OCI-LY1 (cell line): ENCODE measurements around the gene UPB1.
"Not testable (repeated sequence)": the region's sequence is repeated elsewhere in the genome, so short reads cannot be mapped to it uniquely, and the experiment has no call there.

ENCODE experiments used
- H2AFZ ChIP-seq: fragments of 200-600 bp; sonication (generic), shearing (Covaris generic); 2 replicates; pipeline ENCODE4 v1.6.0; 2014; ENCODE audit warnings: antibody characterized with exemption, mild to moderate bottlenecking, low read length
- H3F3A ChIP-seq: fragments of 200-600 bp; sonication (generic), shearing (Covaris generic); 2 replicates; pipeline ENCODE4 v1.6.0; 2014; ENCODE audit warnings: mild to moderate bottlenecking, antibody characterized with exemption, low read length, moderate library complexity; ENCODE audit not compliant: insufficient read depth
- H3K27ac ChIP-seq: fragments of 200-600 bp; sonication (generic); 2 replicates; pipeline ENCODE4 v1.5.1; 2014; ENCODE audit warnings: low read length, mixed run types, mild to moderate bottlenecking, low read depth; ENCODE audit not compliant: poor library complexity, severe bottlenecking
- H3K27me3 ChIP-seq: fragments of 200-600 bp; sonication (generic); 2 replicates; pipeline ENCODE4 v1.6.0; 2014; ENCODE audit warnings: antibody characterized with exemption, mild to moderate bottlenecking, low read length, moderate library complexity; ENCODE audit not compliant: insufficient read depth
- H3K36me3 ChIP-seq: fragments of 200-600 bp; sonication (generic); 2 replicates; pipeline ENCODE4 v1.6.1; 2014; ENCODE audit warnings: mild to moderate bottlenecking, antibody characterized with exemption, low read length, moderate library complexity, mixed read lengths; ENCODE audit not compliant: insufficient read depth
- H3K4me1 ChIP-seq: fragments of 200-600 bp; sonication (generic); 2 replicates; pipeline ENCODE4 v1.5.1; 2014; ENCODE audit warnings: mild to moderate bottlenecking, low read length, moderate library complexity; ENCODE audit not compliant: insufficient read depth, severe bottlenecking
- H3K4me2 ChIP-seq: fragments of 200-600 bp; sonication (generic), shearing (Covaris generic); 2 replicates; pipeline ENCODE4 v1.6.1; 2014; ENCODE audit warnings: low read length
- H3K4me3 ChIP-seq: fragments of 200-600 bp; sonication (generic); 2 replicates; pipeline ENCODE4 v1.5.1; 2014; ENCODE audit warnings: low read length, low read depth, mild to moderate bottlenecking, mixed read lengths; ENCODE audit not compliant: poor library complexity, severe bottlenecking
- H3K79me2 ChIP-seq: fragments of 200-600 bp; shearing (Covaris generic); 2 replicates; pipeline ENCODE4 v1.6.1; 2016; ENCODE audit warnings: mixed run types, low read length, mixed read lengths; ENCODE audit not compliant: insufficient read depth
- H3K9ac ChIP-seq: fragments of 200-600 bp; sonication (generic), shearing (Covaris generic); 2 replicates; pipeline ENCODE4 v1.6.1; 2014; ENCODE audit warnings: mild to moderate bottlenecking, low read length, mixed read lengths
- H3K9me2 ChIP-seq: fragments of 200-600 bp; sonication (generic), shearing (Covaris generic); 2 replicates; pipeline ENCODE4 v1.6.1; 2014; ENCODE audit warnings: low read depth, mild to moderate bottlenecking, low read length, mixed read lengths
- H3K9me3 ChIP-seq: fragments of 200-600 bp; shearing (Covaris generic); 2 replicates; pipeline ENCODE4 v1.6.1; 2014; ENCODE audit warnings: low read length, mixed read lengths
- H4K20me1 ChIP-seq: fragments of 200-600 bp; sonication (generic), shearing (Covaris generic); 2 replicates; pipeline ENCODE4 v1.6.0; 2016; ENCODE audit warnings: mild to moderate bottlenecking, low read length; ENCODE audit not compliant: insufficient read depth
- CTCF ChIP-seq: fragments of 200-600 bp; sonication (generic), shearing (Covaris generic); IDR thresholded peaks from 2 replicates; pipeline ENCODE4 v1.5.1; 2017; ENCODE audit warnings: mild to moderate bottlenecking, antibody characterized with exemption, low read length, moderate library complexity, mixed read lengths
- EZH2 ChIP-seq: fragments of 200-600 bp; sonication (generic), shearing (Covaris generic); IDR thresholded peaks from 2 replicates; pipeline ENCODE4 v1.8.0; 2017; ENCODE audit warnings: borderline replicate concordance, mixed run types, mild to moderate bottlenecking, antibody characterized with exemption, low read length, moderate library complexity, mixed read lengths

UPB1 gene

GRCh38 chr22:24548812-24549211 lies 53.7 kb downstream of the UPB1 start:
- H3K4me2 ChIP-seq = no peak overlapping the region
- no peak overlapping the region for H2AFZ ChIP-seq
- peaks cover 32% of the 10 kb centered on the region for H3K4me1 ChIP-seq
- H3K9me3 ChIP-seq = no peaks in the 10 kb centered on the region
- TF ChIP-seq CTCF = no peak
- no peak for TF ChIP-seq EZH2
- no peak overlapping the region for H3K4me3 ChIP-seq
- H3K9me2 ChIP-seq = no peaks in the 10 kb centered on the region
- H3K79me2 ChIP-seq = peaks cover 10% of the 10 kb centered on the region; the same call in 1 of the 2 replicates
- H3K36me3 ChIP-seq = peaks cover 76% of the 10 kb centered on the region
- no peaks in the 10 kb centered on the region for H4K20me1 ChIP-seq
- H3K27me3 ChIP-seq = no peaks in the 10 kb centered on the region
- no peaks in the 10 kb centered on the region for H3F3A ChIP-seq
- no peak overlapping the region for H3K9ac ChIP-seq
- no peak overlapping the region for H3K27ac ChIP-seq

- peaks cover 62% of the 10 kb centered on the region for H3K36me3 ChIP-seq
- H3K27me3 ChIP-seq = no peaks in the 10 kb centered on the region
- no peak overlapping the region for H3K4me3 ChIP-seq
- H3K79me2 ChIP-seq = peaks cover 18% of the 10 kb centered on the region; the same call in 1 of the 2 replicates
- no peaks in the 10 kb centered on the region for H3K9me3 ChIP-seq
- H3K27ac ChIP-seq = no peak overlapping the region
- TF ChIP-seq EZH2 (no peak), CTCF (no peak)
- no peak overlapping the region; the same call in 1 of the 2 replicates for H3K9ac ChIP-seq
- no peak overlapping the region for H3K4me2 ChIP-seq
- no peak overlapping the region for H2AFZ ChIP-seq
- no peaks in the 10 kb centered on the region for H4K20me1 ChIP-seq
- no peaks in the 10 kb centered on the region for H3K9me2 ChIP-seq
- H3K4me1 ChIP-seq = peaks cover 36% of the 10 kb centered on the region
- H3F3A ChIP-seq = no peaks in the 10 kb centered on the region
These were observed 55.1 kb downstream of the UPB1 start for GRCh38 chr22:24550028-24550901.

GRCh38 chr22:24550902-24551435 lies 55.8 kb downstream of the UPB1 start:
- no peaks in the 10 kb centered on the region for H3K27me3 ChIP-seq
- no peaks in the 10 kb centered on the region for H4K20me1 ChIP-seq
- H3K9me2 ChIP-seq = no peaks in the 10 kb centered on the region
- H3K79me2 ChIP-seq = peaks cover 20% of the 10 kb centered on the region
- peaks cover 61% of the 10 kb centered on the region for H3K36me3 ChIP-seq
- H3K9me3 ChIP-seq = no peaks in the 10 kb centered on the region
- no peak overlapping the region; the same call in 1 of the 2 replicates for H3K9ac ChIP-seq
- H2AFZ ChIP-seq = no peak overlapping the region
- no peak overlapping the region for H3K27ac ChIP-seq
- peaks cover 36% of the 10 kb centered on the region for H3K4me1 ChIP-seq
- H3F3A ChIP-seq = no peaks in the 10 kb centered on the region
- no peak overlapping the region for H3K4me2 ChIP-seq
- no peak overlapping the region for H3K4me3 ChIP-seq
- TF ChIP-seq CTCF (no peak), EZH2 (no peak)

- Histone ChIP-seq H3K36me3 (peaks cover 52% of the 10 kb centered on the region), H3K4me2 (peak overlapping the region; percentile 97), H3K4me3 (peak overlapping the region; percentile 89), H3K79me2 (peaks cover 37% of the 10 kb centered on the region), H3K27ac (peak overlapping the region; percentile 81), H3K9ac (peak overlapping the region; percentile 96; the same call in 1 of the 2 replicates), H3K4me1 (peaks cover 49% of the 10 kb centered on the region)
- not testable (repeated sequence) for H2AFZ ChIP-seq, H3K27me3 ChIP-seq, H3K9me3 ChIP-seq, H4K20me1 ChIP-seq, H3F3A ChIP-seq, H3K9me2 ChIP-seq
These were observed 57.6 kb downstream of the UPB1 start for GRCh38 chr22:24552503-24553286.
